Putamen (tissue), 1 donor: ENCODE measurements around the gene URB1.
A peak's percentile ranks its signal among the peaks of the same experiment; 100 is the strongest.
"Not testable (repeated sequence)": the region's sequence is repeated elsewhere in the genome, so short reads cannot be mapped to it uniquely, and the experiment has no call there.

ENCODE experiments used
- DNase-seq: peaks from one replicate; pipeline ENCODE4 v3.0.0-alpha.2; 2016; ENCODE audit warnings: low spot score

The URB1 gene

DNA sequence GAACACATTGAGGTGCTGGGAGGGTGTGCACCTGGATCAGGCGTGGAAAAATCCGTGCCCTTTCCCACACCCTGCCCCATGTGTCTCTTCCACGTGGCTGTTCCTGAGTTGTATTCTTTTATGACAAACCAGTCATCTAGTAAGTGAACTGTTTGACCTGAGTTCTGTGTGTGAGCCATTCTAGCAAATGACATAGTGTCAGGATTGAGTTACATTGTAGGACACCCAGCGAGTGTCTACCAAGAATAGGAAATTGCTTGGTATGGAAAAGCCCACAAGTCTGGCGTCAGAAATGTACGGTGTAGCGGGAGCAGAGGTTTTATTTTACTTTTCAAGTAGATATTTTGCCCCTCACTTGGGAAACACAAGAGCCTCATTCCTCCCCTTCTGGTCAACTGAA is 95.4 kb downstream of the URB1 start:
- DNase-seq: no peak

DNA sequence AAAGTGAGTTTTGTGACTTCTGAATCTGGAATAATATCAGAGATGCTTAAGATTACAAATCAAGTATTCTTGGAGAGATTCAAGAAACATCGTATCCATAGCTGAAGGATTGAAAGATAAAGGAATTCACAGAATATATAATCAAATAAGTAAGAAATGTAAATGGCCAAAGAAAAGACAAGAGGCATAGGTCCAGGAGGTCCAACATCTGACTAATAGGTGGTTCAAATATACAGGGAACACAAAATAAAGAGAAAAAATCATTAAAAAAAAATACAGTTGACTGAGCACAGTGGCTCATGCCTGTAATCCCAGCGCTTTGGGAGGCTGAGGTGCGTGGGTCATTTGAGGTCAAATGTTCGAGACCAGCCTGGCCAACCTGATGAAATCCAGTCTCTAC is 107.3 kb downstream of the URB1 start:
- no peak for DNase-seq

DNA sequence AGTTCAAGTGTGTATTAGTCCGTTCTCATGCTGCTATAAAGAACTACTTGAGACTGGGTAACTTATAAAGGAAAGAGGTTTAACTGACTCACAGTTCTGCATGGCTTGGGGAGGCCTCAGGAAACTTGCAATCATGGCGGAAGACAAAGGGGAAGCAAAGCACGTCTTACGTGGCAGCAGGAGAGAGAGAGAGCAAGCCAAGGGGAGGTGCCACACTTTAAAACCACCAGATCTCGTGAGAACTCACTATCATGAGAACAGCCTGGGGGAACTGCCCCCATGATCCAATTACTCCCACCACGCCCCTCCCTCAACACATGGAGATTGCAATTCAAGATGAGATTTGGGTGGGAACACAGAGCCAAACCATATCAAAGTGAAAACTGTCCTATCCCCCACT is 109.8 kb downstream of the URB1 start:
- DNase-seq: no peak

DNA sequence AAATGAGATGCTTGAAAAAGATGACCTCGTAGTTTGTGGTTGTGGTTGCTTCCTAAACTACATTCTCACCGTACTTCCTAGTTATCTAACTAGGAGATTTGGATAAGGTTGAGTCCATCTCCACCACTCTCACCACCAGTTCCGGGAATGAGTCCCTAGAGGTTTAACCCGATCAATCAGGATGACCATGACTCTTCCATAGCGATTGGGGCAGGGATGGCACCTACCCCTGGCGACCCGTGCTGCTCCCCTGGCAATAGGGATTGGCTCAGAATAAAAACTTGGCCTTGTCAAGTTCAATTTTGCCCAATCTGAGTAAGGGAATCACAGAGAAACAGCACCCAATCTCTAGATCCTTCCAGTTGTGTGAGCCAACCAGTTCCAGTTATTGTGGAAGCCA is 111.3 kb downstream of the URB1 start:
- no peak for DNase-seq

DNA sequence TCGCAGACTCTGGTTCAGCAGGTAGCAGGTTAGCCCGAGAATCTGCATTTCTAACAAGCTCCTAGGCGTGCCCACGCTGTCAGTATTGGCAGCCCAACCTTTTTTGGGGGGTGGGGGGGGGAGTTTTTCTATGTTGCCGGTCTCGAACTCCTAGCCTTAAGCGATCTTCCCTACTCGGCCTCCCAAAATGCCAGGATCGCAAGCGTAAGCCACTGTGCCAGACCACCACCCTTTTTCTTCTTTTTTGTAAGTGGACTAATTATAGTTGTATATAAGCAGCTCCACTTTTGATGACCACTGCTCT is 113.5 kb downstream of the URB1 start:
- no peak for DNase-seq

DNA sequence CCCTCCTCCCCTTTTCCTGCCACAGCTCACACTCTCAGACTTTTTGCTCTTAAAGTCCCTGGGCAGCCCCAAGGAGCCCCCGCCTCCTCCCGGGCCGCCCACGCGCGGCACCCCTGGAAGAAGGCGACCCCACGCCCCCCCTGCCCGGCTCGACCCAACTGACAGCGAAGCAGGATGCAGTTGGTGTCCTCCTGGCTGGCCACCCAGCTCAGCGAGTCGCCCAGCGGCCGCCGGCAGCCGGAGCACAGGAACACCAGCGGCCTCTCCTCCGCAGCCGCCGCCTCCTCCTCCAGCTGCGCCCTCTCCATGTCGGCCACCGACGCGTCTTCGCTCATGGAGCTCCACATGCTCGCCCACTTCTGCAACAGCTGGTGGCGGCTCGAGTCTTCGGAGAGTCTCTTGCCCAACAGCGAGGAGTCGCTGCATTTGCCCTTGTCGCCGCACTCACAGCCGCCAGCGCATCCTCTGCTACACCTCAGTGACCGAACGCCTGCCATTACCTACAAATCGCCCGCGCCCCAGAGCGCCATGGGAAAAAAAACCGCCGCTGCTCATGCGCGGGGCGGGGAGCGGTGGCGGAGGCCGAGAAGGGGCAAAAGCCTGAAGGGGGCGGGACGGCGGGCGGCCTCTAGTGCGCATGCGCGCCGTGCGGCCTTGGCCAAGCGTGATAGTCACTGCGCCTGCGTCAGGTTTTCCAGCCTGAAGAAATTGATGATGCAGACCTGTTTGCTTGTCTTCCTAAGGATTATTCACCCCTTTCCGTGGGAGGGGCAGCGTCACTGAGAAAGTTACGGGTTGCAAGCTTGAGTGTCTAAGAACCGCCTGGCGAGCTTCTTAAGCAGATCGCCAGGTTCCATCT is 114.1 kb downstream of the URB1 start, which contains the start of gene MIS18A:
TSS of gene MIS18A (minus strand) at position 532 of the 859 bp plus-strand sequence. CDS start at position 497, 35 bp downstream.
- peak; percentile 93 for DNase-seq

GRCh38 chr21:32278103-32278502 is 114.7 kb downstream of the URB1 start:
- DNase-seq: no peak

GRCh38 chr21:32276671-32277070 is 116.1 kb downstream of the URB1 start:
- no peak for DNase-seq

GRCh38 chr21:32270748-32271147 is 122.1 kb downstream of the URB1 start:
- no peak for DNase-seq

DNA sequence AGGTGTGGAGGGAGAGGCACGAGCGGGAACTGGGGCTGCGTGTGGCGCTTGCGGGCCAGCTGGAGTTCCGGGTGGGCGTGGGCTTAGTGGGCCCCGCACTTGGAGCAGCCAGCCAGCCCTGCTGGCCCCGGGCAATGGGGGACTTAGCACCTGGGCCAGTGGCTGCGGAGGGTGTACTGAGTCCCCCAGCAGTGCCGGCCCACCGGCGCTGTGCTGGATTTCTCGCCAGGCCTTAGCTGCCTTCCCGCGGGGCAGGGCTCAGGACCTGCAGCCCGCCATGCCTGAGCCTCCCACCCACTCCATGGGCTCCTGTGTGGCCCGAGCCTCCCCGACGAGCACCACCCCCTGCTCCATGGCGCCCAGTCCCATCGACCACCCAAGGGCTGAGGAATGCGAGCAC is 127.5 kb downstream of the URB1 start:
- not testable (repeated sequence) for DNase-seq

DNA sequence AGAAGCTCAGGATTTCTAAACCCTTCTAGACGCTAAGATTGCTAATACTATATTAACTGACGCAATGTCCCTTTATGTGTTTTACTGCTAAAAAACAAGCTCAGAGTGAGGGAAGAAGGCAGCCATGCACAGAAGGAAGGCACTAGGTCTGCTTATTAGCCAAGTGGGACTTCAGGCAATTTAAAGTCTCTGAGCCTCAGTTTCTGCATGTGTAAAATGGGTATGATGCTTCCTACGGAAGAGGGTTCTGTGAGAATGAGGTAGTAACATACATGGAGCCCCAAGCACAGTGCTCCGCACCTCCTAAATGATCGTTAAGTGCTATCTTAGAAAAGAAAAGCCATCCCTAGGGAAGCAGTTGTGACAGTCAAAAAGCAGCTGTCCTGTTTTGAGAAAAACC is 130.9 kb downstream of the URB1 start:
- DNase-seq: no peak
